GM18499 (cell line): ENCODE results near the gene PPP1R11.
"Not testable (repeated sequence)": the region's sequence is repeated elsewhere in the genome, so short reads cannot be mapped to it uniquely, and the experiment has no call there.

Source experiments
- ATAC-seq: cut with Tn5 transposase; IDR thresholded peaks from one replicate; pipeline ENCODE4 v1.9.1; 2021; ENCODE audit warnings: moderate number of reproducible peaks; ENCODE audit not compliant: insufficient read depth, unreplicated experiment

PPP1R11 gene

GRCh38 chr6:30066577-30067459, at the start of gene PPP1R11:
PPP1R11 (plus strand) TSS chr6:30067198; CDS start chr6:30067411, 213 bp downstream.
- ATAC-seq = peak; percentile 87

GRCh38 chr6:30019819-30020218, 47.2 kb upstream of the PPP1R11 start:
- ATAC-seq = no peak

- ATAC-seq = no peak
These were observed 46.4 kb upstream of the PPP1R11 start for GRCh38 chr6:30020626-30021025.

GRCh38 chr6:30022189-30022588, 44.8 kb upstream of the PPP1R11 start:
- no peak for ATAC-seq

GRCh38 chr6:30022712-30023111, 44.3 kb upstream of the PPP1R11 start:
- ATAC-seq = not testable (repeated sequence)

- ATAC-seq = no peak
These were observed 41.8 kb upstream of the PPP1R11 start for GRCh38 chr6:30025186-30025585.

GRCh38 chr6:30029588-30029987, 37.4 kb upstream of the PPP1R11 start:
- no peak for ATAC-seq

GRCh38 chr6:30031381-30031780, 35.6 kb upstream of the PPP1R11 start:
- ATAC-seq = no peak

- ATAC-seq = not testable (repeated sequence)
These were observed 33.6 kb upstream of the PPP1R11 start for GRCh38 chr6:30033440-30033839.

- ATAC-seq = no peak
These were observed 31.2 kb upstream of the PPP1R11 start for GRCh38 chr6:30035784-30036183.

GRCh38 chr6:30037182-30037788, 29.7 kb upstream of the PPP1R11 start:
- ATAC-seq = no peak

GRCh38 chr6:30041221-30041620, 25.8 kb upstream of the PPP1R11 start:
- no peak for ATAC-seq

- no peak for ATAC-seq
These were observed 25.2 kb upstream of the PPP1R11 start for GRCh38 chr6:30041821-30042220.

- ATAC-seq = no peak
These were observed 24.5 kb upstream of the PPP1R11 start for GRCh38 chr6:30042476-30042875.

GRCh38 chr6:30042914-30043313, 24.1 kb upstream of the PPP1R11 start:
- ATAC-seq = no peak

GRCh38 chr6:30043744-30044143, 23.3 kb upstream of the PPP1R11 start:
- no peak for ATAC-seq

- no peak for ATAC-seq
These were observed 22.4 kb upstream of the PPP1R11 start for GRCh38 chr6:30044630-30045029.

- ATAC-seq = no peak
These were observed 19.8 kb upstream of the PPP1R11 start for GRCh38 chr6:30047220-30047619.

GRCh38 chr6:30053682-30054081, 13.3 kb upstream of the PPP1R11 start:
- no peak for ATAC-seq

GRCh38 chr6:30055513-30055912, 11.5 kb upstream of the PPP1R11 start:
- no peak for ATAC-seq

- peak; percentile 8 for ATAC-seq
These were observed 6.3 kb upstream of the PPP1R11 start for GRCh38 chr6:30060606-30061091.
